OCI-LY1 (cell line): ENCODE results near the gene CCDC85C.

ENCODE experiments used
- H2AFZ ChIP-seq: fragments of 200-600 bp; sonication (generic), shearing (Covaris generic); 2 replicates; pipeline ENCODE4 v1.6.0; 2014; ENCODE audit warnings: antibody characterized with exemption, mild to moderate bottlenecking, low read length
- H3F3A ChIP-seq: fragments of 200-600 bp; sonication (generic), shearing (Covaris generic); 2 replicates; pipeline ENCODE4 v1.6.0; 2014; ENCODE audit warnings: mild to moderate bottlenecking, antibody characterized with exemption, low read length, moderate library complexity; ENCODE audit not compliant: insufficient read depth
- H3K27ac ChIP-seq: fragments of 200-600 bp; sonication (generic); 2 replicates; pipeline ENCODE4 v1.5.1; 2014; ENCODE audit warnings: low read length, mixed run types, mild to moderate bottlenecking, low read depth; ENCODE audit not compliant: poor library complexity, severe bottlenecking
- H3K27me3 ChIP-seq: fragments of 200-600 bp; sonication (generic); 2 replicates; pipeline ENCODE4 v1.6.0; 2014; ENCODE audit warnings: antibody characterized with exemption, mild to moderate bottlenecking, low read length, moderate library complexity; ENCODE audit not compliant: insufficient read depth
- H3K36me3 ChIP-seq: fragments of 200-600 bp; sonication (generic); 2 replicates; pipeline ENCODE4 v1.6.1; 2014; ENCODE audit warnings: mild to moderate bottlenecking, antibody characterized with exemption, low read length, moderate library complexity, mixed read lengths; ENCODE audit not compliant: insufficient read depth
- H3K4me1 ChIP-seq: fragments of 200-600 bp; sonication (generic); 2 replicates; pipeline ENCODE4 v1.5.1; 2014; ENCODE audit warnings: mild to moderate bottlenecking, low read length, moderate library complexity; ENCODE audit not compliant: insufficient read depth, severe bottlenecking
- H3K4me2 ChIP-seq: fragments of 200-600 bp; sonication (generic), shearing (Covaris generic); 2 replicates; pipeline ENCODE4 v1.6.1; 2014; ENCODE audit warnings: low read length
- H3K4me3 ChIP-seq: fragments of 200-600 bp; sonication (generic); 2 replicates; pipeline ENCODE4 v1.5.1; 2014; ENCODE audit warnings: low read length, low read depth, mild to moderate bottlenecking, mixed read lengths; ENCODE audit not compliant: poor library complexity, severe bottlenecking
- H3K79me2 ChIP-seq: fragments of 200-600 bp; shearing (Covaris generic); 2 replicates; pipeline ENCODE4 v1.6.1; 2016; ENCODE audit warnings: mixed run types, low read length, mixed read lengths; ENCODE audit not compliant: insufficient read depth
- H3K9ac ChIP-seq: fragments of 200-600 bp; sonication (generic), shearing (Covaris generic); 2 replicates; pipeline ENCODE4 v1.6.1; 2014; ENCODE audit warnings: mild to moderate bottlenecking, low read length, mixed read lengths
- H3K9me2 ChIP-seq: fragments of 200-600 bp; sonication (generic), shearing (Covaris generic); 2 replicates; pipeline ENCODE4 v1.6.1; 2014; ENCODE audit warnings: low read depth, mild to moderate bottlenecking, low read length, mixed read lengths
- H3K9me3 ChIP-seq: fragments of 200-600 bp; shearing (Covaris generic); 2 replicates; pipeline ENCODE4 v1.6.1; 2014; ENCODE audit warnings: low read length, mixed read lengths
- H4K20me1 ChIP-seq: fragments of 200-600 bp; sonication (generic), shearing (Covaris generic); 2 replicates; pipeline ENCODE4 v1.6.0; 2016; ENCODE audit warnings: mild to moderate bottlenecking, low read length; ENCODE audit not compliant: insufficient read depth
- CTCF ChIP-seq: fragments of 200-600 bp; sonication (generic), shearing (Covaris generic); IDR thresholded peaks from 2 replicates; pipeline ENCODE4 v1.5.1; 2017; ENCODE audit warnings: mild to moderate bottlenecking, antibody characterized with exemption, low read length, moderate library complexity, mixed read lengths
- EZH2 ChIP-seq: fragments of 200-600 bp; sonication (generic), shearing (Covaris generic); IDR thresholded peaks from 2 replicates; pipeline ENCODE4 v1.8.0; 2017; ENCODE audit warnings: borderline replicate concordance, mixed run types, mild to moderate bottlenecking, antibody characterized with exemption, low read length, moderate library complexity, mixed read lengths

The CCDC85C gene

GRCh38 chr14:99549684-99550083 lies 54.3 kb downstream of the CCDC85C start:
- Histone ChIP-seq H3K36me3 (no peaks in the 10 kb centered on the region), H3K27ac (no peak overlapping the region), H3F3A (no peaks in the 10 kb centered on the region), H3K9me3 (no peaks in the 10 kb centered on the region), H3K79me2 (no peaks in the 10 kb centered on the region), H3K27me3 (no peaks in the 10 kb centered on the region), H3K4me3 (no peak overlapping the region), H2AFZ (no peak overlapping the region), H3K4me1 (no peaks in the 10 kb centered on the region), H3K4me2 (no peak overlapping the region), H3K9me2 (no peaks in the 10 kb centered on the region), H3K9ac (no peak overlapping the region), H4K20me1 (no peaks in the 10 kb centered on the region)
- TF ChIP-seq CTCF (no peak), EZH2 (no peak)

GRCh38 chr14:99548871-99549515 lies 55.0 kb downstream of the CCDC85C start:
- H3K27ac ChIP-seq = no peak overlapping the region
- H3K79me2 ChIP-seq = no peaks in the 10 kb centered on the region
- H2AFZ ChIP-seq = no peak overlapping the region
- no peaks in the 10 kb centered on the region for H3K9me2 ChIP-seq
- no peaks in the 10 kb centered on the region for H3K4me1 ChIP-seq
- H3K9ac ChIP-seq = no peak overlapping the region
- H3K9me3 ChIP-seq = no peaks in the 10 kb centered on the region
- no peak overlapping the region for H3K4me2 ChIP-seq
- no peaks in the 10 kb centered on the region for H4K20me1 ChIP-seq
- no peaks in the 10 kb centered on the region for H3F3A ChIP-seq
- no peak for TF ChIP-seq CTCF
- TF ChIP-seq EZH2 = no peak
- no peak overlapping the region for H3K4me3 ChIP-seq
- H3K27me3 ChIP-seq = no peaks in the 10 kb centered on the region
- H3K36me3 ChIP-seq = no peaks in the 10 kb centered on the region

- no peaks in the 10 kb centered on the region for H4K20me1 ChIP-seq
- no peak for TF ChIP-seq EZH2
- TF ChIP-seq CTCF = no peak
- H3K79me2 ChIP-seq = no peaks in the 10 kb centered on the region
- no peaks in the 10 kb centered on the region for H3K9me2 ChIP-seq
- H3K27me3 ChIP-seq = no peaks in the 10 kb centered on the region
- H3K4me1 ChIP-seq = no peaks in the 10 kb centered on the region
- no peaks in the 10 kb centered on the region for H3F3A ChIP-seq
- no peaks in the 10 kb centered on the region for H3K9me3 ChIP-seq
- H3K4me3 ChIP-seq = no peak overlapping the region
- H3K27ac ChIP-seq = no peak overlapping the region
- H3K9ac ChIP-seq = no peak overlapping the region
- no peak overlapping the region for H2AFZ ChIP-seq
- H3K36me3 ChIP-seq = no peaks in the 10 kb centered on the region
- H3K4me2 ChIP-seq = no peak overlapping the region
Observed at GRCh38 chr14:99548255-99548654, 55.8 kb downstream of the CCDC85C start.
